HG02973 (cell line): Measurements from ENCODE around the gene NPM1.
"Not testable (repeated sequence)": the region's sequence is repeated elsewhere in the genome, so short reads cannot be mapped to it uniquely, and the experiment has no call there.

Experiments
- ATAC-seq: cut with Tn5 transposase; IDR thresholded peaks from one replicate; pipeline ENCODE4 v1.9.1; 2021; ENCODE audit warnings: moderate library complexity; ENCODE audit not compliant: unreplicated experiment

The NPM1 gene

DNA sequence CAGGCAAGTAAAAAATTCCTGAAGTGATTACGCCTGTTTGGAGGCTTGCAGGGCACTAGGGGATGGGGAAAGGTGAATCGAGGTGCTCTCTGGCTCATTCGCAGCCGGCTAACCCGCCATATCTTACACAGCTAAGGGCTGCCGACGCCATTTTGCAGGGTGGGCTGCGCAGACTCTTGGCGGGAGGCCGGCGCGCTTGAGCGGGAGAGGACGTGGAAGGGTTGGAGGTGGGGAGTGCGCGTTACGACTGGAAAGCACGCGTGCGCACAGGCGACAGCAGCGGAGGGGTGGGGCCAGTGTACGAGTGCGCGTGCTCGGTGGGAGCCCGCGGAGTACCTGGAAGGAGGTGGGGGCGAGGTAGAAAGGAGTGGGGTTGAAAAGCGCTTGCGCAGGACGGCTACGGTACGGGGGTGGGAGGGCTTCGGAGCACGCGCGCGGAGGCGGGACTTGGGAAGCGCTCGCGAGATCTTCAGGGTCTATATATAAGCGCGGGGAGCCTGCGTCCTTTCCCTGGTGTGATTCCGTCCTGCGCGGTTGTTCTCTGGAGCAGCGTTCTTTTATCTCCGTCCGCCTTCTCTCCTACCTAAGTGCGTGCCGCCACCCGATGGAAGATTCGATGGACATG is at the start of gene NPM1:
NPM1 (plus strand) TSS at position 505 of the 625 bp plus-strand sequence; CDS start at position 605, 100 bp downstream.
- peak; percentile 82 for ATAC-seq

- no peak for ATAC-seq
Measured at GRCh38 chr5:171340042-171340441, 47.6 kb upstream of the NPM1 start.

- no peak for ATAC-seq
Measured at GRCh38 chr5:171340491-171340890, 47.2 kb upstream of the NPM1 start.

DNA sequence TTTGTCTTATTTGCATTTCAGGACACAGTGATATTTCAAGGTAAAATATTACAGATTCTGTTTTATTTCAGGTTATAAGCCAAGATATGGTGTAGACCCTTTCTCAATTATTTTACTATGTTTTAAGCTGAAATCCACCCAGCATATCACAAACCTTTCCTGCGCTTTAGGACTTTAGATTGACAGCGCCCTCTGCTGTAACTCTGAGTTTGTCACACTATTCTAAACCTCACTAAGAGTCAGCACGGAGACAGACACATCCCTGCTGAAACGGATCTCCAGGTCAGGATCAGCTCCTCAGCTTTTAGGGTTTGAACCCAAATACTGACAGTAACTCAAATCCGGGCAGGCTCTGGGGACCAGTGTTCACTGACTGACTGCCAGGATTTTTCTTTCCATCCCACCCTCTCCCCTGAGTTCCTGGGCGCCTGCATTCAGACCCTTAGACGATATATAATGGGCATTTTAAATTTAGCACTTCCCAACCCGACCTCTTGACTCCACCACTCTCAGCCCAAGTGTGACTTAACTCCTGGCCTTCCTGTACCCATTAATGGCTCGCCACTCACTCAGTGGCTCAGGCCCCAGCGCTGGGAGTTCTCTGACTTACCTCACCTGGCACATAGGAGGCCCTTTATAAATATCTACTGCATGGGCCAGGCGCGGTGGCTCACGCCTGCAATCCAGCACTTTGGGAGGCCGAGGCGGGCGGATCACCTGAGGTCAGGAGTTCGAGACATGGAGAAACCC is 45.1 kb upstream of the NPM1 start:
- ATAC-seq, result no peak

- no peak for ATAC-seq
Measured at GRCh38 chr5:171344936-171345608, 42.6 kb upstream of the NPM1 start.

DNA sequence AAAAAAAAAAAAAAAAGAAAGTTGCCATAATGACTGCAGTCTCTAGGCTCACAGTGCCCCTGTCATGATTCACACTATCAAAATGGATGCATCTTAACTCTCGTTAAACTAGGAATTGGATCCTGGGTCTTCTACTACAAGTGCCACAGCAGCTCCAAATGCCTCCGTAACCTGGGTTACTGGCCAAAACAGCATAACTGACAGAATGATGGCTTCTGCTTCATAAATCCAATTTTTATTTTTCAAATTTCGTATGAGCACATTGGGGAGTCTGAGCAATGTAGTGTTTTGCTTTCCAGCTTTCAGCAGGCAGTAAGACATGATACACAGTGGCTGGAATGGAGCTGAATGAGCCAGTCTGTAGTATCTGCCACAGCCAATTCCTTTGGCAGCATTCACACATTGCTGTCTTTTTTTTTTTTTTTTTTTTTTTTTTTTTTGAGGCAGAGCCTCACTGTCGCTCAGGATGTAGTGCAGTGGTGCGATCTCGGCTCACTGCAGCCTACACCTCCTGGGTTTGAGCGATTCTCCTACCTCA is 36.0 kb upstream of the NPM1 start:
- ATAC-seq, result no peak

DNA sequence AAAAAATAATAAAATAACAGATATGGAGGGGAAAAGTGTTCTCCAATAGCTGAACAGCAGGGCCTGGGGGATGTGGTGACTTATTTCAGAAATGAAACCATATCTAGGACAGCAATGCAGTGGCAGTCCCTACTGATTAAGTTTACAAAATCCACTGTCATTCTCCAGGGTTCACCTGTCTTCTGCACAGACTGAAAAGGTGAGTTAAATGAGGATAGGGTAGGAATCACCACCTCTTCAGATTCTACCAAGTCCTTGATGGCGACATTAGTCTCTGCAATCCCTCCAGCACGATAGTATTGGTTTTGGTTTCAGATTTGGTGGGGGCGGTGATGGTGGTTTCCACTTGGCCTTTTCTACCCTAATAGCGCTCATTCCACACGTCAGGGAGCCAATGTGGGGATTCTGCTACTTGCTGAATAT is 32.3 kb upstream of the NPM1 start:
- ATAC-seq, result peak; percentile 93

DNA sequence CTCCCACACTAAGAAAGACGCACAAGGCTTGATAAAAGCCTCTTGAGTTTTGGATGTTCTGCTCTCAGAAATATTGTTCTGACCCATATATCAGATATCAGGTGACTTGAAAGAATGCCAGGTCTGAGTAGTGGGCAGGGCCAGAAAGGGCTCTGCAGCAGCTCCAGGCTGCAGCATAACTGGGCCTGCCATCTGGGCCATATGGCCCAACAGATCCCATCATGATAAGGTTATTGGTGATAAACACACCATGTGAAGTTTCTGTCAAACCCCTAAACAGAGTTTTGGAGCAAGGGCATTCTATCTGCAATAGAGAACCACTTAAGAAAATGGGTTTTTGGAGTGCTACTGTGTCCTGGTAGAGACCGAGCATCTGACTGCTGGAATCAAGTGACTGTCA is 29.8 kb upstream of the NPM1 start:
- ATAC-seq, result no peak

- not testable (repeated sequence) for ATAC-seq
Measured at GRCh38 chr5:171361151-171361550, 26.5 kb upstream of the NPM1 start.

DNA sequence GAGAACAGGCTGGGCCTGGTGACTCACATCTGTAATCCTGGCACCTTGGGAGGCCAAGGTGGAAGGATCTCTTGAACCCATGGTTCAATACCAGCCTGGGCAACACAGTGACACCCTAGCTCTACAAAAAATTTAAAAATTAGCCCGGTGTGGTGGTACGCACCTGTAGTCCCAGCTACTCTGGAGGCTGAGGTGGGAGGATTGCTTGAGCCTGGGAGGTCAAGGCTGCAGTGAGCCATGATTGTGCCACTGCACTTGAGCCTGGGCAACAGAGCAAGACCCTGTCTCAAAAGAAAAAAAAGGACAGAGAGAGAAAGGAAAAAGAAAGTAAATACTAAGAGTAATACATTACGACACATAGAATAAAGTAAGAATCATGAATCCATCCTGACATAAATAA is 24.4 kb upstream of the NPM1 start:
- not testable (repeated sequence) for ATAC-seq

DNA sequence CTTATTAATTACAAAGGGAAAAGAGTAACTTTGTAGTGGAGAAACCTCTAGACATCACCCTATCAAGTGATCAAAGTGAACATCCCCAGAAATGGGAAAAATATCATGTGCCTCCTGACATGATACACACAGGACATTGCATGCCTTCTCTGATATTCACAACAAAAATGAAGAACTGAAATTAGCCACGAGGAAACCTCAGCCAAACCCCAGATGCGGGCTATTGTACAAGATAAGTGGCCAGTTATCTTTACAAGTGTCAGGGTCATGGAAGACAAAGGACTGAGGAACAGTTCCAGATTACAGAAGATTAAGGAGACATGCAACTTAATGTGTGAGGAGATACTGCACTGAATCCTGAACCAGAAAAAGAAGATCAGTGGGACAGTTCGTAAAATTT is 23.8 kb upstream of the NPM1 start:
- peak; percentile 85 for ATAC-seq

DNA sequence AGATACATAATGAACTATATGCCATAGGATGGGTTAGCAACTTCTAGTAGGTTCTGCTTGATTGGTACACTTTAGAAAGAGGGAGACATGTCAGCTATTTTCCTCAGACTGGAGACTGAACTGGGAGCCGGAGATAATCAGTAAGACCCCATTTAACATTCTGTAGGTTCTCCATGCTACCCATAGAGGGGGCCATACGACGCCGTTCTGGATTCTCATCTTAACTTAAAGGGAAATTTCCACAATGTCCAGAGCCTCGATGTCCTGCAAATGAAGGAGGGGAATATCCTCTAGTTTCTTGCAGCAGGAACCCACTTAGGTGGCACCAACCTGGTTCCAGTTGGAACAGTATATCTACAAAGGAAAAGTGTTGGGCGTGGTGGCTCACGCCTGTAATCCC is 22.3 kb upstream of the NPM1 start:
- ATAC-seq, result no peak

GRCh38 chr5:171366645-171367044 is 21.0 kb upstream of the NPM1 start:
- no peak for ATAC-seq

GRCh38 chr5:171367424-171368370 is 20.0 kb upstream of the NPM1 start:
- ATAC-seq, result no peak

GRCh38 chr5:171369056-171369455 is 18.6 kb upstream of the NPM1 start:
- ATAC-seq, result no peak

- no peak for ATAC-seq
Measured at GRCh38 chr5:171369898-171370297, 17.8 kb upstream of the NPM1 start.

GRCh38 chr5:171370881-171371280 is 16.8 kb upstream of the NPM1 start:
- not testable (repeated sequence) for ATAC-seq

GRCh38 chr5:171371326-171371725 is 16.3 kb upstream of the NPM1 start:
- ATAC-seq, result no peak

GRCh38 chr5:171379961-171380360 is 7.7 kb upstream of the NPM1 start:
- ATAC-seq, result no peak

GRCh38 chr5:171384416-171384815 is 3.2 kb upstream of the NPM1 start:
- not testable (repeated sequence) for ATAC-seq

- ATAC-seq, result not testable (repeated sequence)
Measured at GRCh38 chr5:171384999-171385398, 2.6 kb upstream of the NPM1 start.
